GM12801 (cell line): ENCODE results near the gene RETREG1.

Experiments used
- TF ChIP-seq, protein P1 (sequence below): IDR thresholded peaks from one replicate; pipeline ENCODE4 v1.5.1; 2011; ENCODE audit warnings: control low read depth; ENCODE audit not compliant: insufficient read length; ENCODE audit errors: extremely low read depth

The RETREG1 gene

DNA sequence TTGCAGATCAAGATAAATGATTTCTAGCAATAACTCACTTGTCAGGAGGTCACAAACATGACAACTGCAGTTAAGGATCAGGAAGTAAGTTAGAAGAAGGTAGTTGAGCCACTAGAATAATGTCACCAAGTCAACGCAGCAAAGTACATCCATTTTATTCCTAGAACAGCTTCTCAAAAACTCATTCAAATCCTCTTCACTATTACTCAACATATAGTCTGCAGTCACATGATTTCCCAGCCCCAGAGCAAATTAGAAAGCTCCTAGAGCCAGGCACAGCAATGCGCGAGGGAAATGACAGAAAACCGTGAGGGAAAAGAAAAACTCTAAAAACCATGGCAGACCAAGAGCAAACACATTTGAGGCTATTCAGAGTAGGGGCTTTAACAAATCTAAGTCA, 101.3 kb downstream of the RETREG1 start:
- TF ChIP-seq, protein P1, sequence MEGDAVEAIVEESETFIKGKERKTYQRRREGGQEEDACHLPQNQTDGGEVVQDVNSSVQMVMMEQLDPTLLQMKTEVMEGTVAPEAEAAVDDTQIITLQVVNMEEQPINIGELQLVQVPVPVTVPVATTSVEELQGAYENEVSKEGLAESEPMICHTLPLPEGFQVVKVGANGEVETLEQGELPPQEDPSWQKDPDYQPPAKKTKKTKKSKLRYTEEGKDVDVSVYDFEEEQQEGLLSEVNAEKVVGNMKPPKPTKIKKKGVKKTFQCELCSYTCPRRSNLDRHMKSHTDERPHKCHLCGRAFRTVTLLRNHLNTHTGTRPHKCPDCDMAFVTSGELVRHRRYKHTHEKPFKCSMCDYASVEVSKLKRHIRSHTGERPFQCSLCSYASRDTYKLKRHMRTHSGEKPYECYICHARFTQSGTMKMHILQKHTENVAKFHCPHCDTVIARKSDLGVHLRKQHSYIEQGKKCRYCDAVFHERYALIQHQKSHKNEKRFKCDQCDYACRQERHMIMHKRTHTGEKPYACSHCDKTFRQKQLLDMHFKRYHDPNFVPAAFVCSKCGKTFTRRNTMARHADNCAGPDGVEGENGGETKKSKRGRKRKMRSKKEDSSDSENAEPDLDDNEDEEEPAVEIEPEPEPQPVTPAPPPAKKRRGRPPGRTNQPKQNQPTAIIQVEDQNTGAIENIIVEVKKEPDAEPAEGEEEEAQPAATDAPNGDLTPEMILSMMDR: no peak

DNA sequence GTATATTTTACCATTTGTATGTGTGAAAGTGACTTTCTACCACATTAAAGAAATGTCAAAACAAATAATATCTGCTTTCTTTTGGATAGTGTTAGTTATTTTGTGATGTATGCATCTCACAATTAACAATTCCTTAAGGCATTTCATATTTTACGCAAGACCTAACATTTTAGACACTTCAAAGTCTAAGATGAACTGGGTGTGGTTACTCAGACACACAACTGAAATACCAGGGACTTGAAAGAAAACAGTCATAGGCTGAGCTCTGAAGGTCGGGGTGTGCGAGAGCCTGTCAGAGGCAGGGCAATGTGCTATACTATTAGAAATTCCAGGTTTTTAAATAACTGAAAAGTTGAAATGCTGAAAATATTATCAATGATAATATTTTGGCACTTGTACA, 106.7 kb downstream of the RETREG1 start:
- TF ChIP-seq, protein P1: no peak

DNA sequence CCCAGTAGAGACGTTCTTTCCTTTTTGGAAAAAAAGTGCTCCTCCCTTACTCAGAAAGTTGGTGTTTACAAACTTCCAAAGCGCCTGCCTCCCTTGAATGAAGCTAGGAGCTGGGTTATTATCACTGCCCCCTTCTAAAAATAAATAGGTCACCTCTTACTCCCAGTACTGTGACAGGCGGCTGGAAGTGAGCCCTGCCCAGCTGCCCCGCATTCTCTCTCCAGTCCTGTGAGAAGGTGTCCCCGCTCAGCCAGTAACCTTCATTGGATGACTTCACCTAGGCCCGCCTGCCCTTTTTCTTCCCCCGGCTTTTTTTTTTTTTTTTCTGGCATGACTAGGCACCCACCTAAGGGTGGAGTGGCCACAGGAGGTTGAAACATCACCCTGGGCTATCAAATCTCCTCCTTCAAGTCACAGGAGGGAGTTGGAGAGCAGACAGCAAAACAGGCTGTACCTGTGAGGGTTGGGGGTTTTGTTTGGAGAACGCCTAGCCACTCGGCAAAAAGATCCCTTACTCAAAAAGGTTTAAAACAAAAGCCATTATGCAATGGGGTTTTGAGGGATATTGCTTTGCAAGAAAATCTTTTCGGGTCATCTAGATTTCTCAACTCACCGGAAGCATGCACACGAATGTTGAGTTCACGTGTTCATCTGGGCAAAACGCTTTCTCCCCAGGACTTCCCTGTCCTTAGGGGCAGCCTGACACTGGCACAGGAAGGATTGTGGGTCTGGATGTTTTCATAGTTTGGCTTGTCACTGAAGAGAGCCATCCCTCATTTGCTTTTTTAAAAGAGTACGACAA, 107.9 kb downstream of the RETREG1 start:
- TF ChIP-seq, protein P1: no peak

DNA sequence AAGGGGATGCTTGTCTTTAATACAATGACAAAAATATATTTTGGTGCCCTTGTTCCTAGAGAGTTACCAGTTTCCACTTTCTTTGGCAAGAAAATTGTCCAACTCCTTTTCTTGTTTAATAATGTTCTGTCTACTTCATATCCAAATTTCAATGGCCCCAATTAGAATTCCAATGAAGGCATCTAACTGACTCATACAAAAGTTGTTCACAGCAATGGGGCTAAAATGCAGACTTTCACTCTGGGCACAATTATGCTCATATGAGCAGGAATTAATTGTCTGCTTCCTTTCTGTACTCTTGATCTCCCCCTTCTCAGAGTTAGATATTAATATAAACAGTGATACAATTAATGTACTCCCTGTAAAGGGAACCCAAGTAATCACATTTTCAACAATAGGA, 109.1 kb downstream of the RETREG1 start:
- TF ChIP-seq, protein P1: no peak

DNA sequence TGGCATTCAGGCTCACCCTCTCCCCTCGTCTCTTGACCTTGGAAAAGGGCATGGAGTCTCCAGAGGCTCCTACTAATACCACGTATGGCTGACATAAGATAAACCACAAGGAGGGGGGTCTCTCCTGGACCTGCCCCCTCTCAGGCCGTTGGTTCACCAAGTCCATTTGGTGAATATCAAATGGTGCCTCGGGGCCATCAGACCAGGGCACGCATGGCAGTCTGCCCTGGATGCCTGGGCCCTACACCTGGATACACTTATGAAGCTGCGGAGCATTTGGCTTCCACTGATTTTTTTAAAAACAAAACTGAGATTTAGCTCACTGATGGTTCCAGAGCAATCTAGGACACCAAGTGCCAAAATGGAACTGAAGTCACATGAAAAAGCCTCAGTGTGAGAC, 110.9 kb downstream of the RETREG1 start:
- TF ChIP-seq, protein P1: no peak

DNA sequence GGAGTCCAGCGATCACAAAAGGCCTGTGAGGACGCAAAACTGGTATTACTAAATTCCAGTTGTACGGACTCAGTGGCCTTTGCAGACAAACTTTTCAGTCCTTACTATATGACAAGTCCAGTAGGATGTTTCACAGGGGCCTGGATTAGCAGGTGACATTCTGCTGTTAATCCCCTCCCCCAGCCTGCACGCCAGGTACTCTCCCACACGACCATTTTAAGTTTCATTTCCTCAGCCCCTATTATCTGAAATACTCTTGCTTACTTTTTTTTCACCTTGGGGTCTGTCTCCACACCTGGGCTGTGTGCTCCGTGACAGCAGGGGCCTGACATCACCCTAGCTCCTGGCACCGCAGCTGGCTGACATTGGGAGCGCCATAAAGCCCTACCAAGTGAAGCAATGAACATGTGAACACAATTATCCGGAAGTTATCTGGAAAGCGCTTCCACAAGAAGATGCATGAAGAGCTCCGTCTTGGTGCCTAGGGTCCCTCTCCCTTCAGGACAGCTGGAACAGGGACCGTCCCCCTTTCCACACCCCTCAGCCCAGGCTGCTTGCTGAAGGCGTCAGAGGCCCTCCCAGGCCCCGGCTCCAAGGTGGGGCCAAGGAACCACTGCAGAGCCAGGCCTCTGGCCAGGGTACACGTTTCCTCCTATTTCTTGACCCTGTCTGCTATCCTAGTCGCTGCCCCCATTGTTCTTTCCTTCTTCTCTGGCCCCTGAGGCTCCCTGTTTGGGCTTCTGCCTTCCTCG, 111.5 kb downstream of the RETREG1 start:
- TF ChIP-seq, protein P1: no peak

DNA sequence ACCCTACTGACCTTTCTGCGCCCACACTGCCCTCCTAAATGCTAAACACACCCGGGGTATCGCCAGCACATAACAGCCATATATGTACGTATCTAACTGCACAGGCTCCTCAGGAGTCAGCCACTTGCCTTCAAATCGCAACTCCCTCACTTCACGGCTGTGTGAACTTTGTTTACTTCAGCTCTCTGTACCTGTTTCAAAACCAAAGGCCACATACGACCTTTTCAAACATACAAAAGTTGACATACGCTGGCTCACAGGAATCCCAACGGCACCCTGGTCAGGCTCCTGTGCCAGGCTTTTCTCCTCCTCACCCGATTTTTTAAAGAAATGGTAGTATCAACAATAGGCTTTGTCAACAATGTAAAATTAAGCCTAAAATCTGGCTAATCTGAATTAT, 112.2 kb downstream of the RETREG1 start:
- TF ChIP-seq, protein P1: no peak
